IMR-90 (cell line): ENCODE data around the gene FOXF1. TPM values are rescaled to one million over a fixed set of nuclear protein-coding genes. Genes with fewer than 3 reads are reported as not detected.
A peak's percentile ranks its signal among the peaks of the same experiment; 100 is the strongest.

Source experiments
- ATAC-seq: fragments of 200-7000 bp; cut with Tn5 transposase; 2 replicates; pipeline ENCODE4 v1.9.1; 2020; ENCODE audit warnings: low read depth, mild to moderate bottlenecking, moderate library complexity
- BruUV-seq: library from RNA; stranded (reverse); fragments of 400-500 nt; replicated peaks from 2 replicates; lab custom pipeline; 2021; lab: Mats Ljungman, UMichigan
- CTCF ChIA-PET: fragments of 300-600 bp; formaldehyde crosslinking; extraction: SDS; loops from one replicate; lab custom pipeline; 2021; ENCODE audit warnings: antibody characterized with exemption; lab: Yijun Ruan, JAX
- POLR2A ChIA-PET: fragments of 300-600 bp; sonication (Branson Sonifier 250); formaldehyde crosslinking; loops from one replicate; lab custom pipeline; 2022; ENCODE audit warnings: antibody characterized with exemption; ENCODE audit not compliant: unreplicated experiment; lab: Charles Lee
- DNase-seq: peaks from one replicate; pipeline ENCODE4 v3.0.0; 2013
- H2AFZ ChIP-seq: replicated peaks from 2 replicates; pipeline ENCODE3; 2013; ENCODE audit warnings: low read length, mild to moderate bottlenecking; ENCODE audit not compliant: poor library complexity
- H2AK5ac ChIP-seq: 2 replicates; pipeline ENCODE4 v1.6.1; 2013; ENCODE audit warnings: low read depth, low read length, inconsistent platforms
- H2AK9ac ChIP-seq: replicated peaks from 2 replicates; pipeline ENCODE3; 2013; ENCODE audit warnings: mild to moderate bottlenecking, low read depth, low read length, moderate library complexity; ENCODE audit not compliant: poor library complexity
- H2BK120ac ChIP-seq: 2 replicates; pipeline ENCODE4 v1.6.1; 2013; ENCODE audit warnings: low read depth, low read length, inconsistent platforms
- H2BK15ac ChIP-seq: 3 replicates; pipeline ENCODE4 v1.6.1; 2013; ENCODE audit warnings: low read depth, low read length, inconsistent platforms
- H2BK20ac ChIP-seq: 2 replicates; pipeline ENCODE4 v1.6.1; 2013; ENCODE audit warnings: low read depth, mild to moderate bottlenecking, inconsistent platforms, low read length, moderate library complexity
- H2BK5ac ChIP-seq: 2 replicates; pipeline ENCODE4 v1.6.1; 2013; ENCODE audit warnings: mild to moderate bottlenecking, low read depth, low read length, inconsistent platforms; ENCODE audit not compliant: poor library complexity, severe bottlenecking
- H3K14ac ChIP-seq: replicated peaks from 2 replicates; pipeline ENCODE4 v1.6.1; 2013; ENCODE audit warnings: low read depth, low read length, inconsistent platforms
- H3K18ac ChIP-seq: 2 replicates; pipeline ENCODE4 v1.6.1; 2013; ENCODE audit warnings: low read depth, low read length, control low read depth
- H3K23ac ChIP-seq: 2 replicates; pipeline ENCODE4 v1.6.1; 2013; ENCODE audit warnings: low read depth, low read length, inconsistent platforms
- H3K27ac ChIP-seq: 2 replicates; pipeline ENCODE4 v1.5.1; 2013; ENCODE audit warnings: mild to moderate bottlenecking, control low read depth, low read length; ENCODE audit not compliant: insufficient read depth
- H3K27me3 ChIP-seq: 2 replicates; pipeline ENCODE4 v1.6.1; 2013; ENCODE audit warnings: low read length; ENCODE audit not compliant: control insufficient read depth, insufficient read depth
- H3K36me3 ChIP-seq: 2 replicates; pipeline ENCODE4 v1.6.1; 2013; ENCODE audit warnings: low read length, mixed read lengths; ENCODE audit not compliant: control insufficient read depth, insufficient read depth
- H3K4ac ChIP-seq: 2 replicates; pipeline ENCODE4 v1.6.1; 2013; ENCODE audit warnings: low read depth, low read length, inconsistent platforms
- H3K4me1 ChIP-seq: 2 replicates; pipeline ENCODE4 v1.6.1; 2013; ENCODE audit warnings: low read length, mixed read lengths; ENCODE audit not compliant: control insufficient read depth, insufficient read depth
- H3K4me2 ChIP-seq: 2 replicates; pipeline ENCODE4 v1.6.1; 2013; ENCODE audit warnings: low read depth, mild to moderate bottlenecking, control low read depth, low read length, moderate library complexity
- H3K4me3 ChIP-seq: 2 replicates; pipeline ENCODE4 v1.5.1; 2013; ENCODE audit warnings: low read depth, mild to moderate bottlenecking, control low read depth, low read length, moderate library complexity; ENCODE audit not compliant: insufficient read depth
- H3K56ac ChIP-seq: 2 replicates; pipeline ENCODE4 v1.6.1; 2013; ENCODE audit warnings: low read length, inconsistent platforms; ENCODE audit not compliant: insufficient read depth; ENCODE audit errors: extremely low read depth
- H3K79me1 ChIP-seq, 2 experiments: 2 replicates each; pipeline ENCODE4 v1.6.1; 2013; ENCODE audit warnings: low read length in 2 of 2, inconsistent platforms in 1 of 2, low read depth in 1 of 2
- H3K9ac ChIP-seq: 2 replicates; pipeline ENCODE4 v1.6.1; 2013; ENCODE audit warnings: low read depth, low read length, control low read depth
- H3K9me1 ChIP-seq: 2 replicates; pipeline ENCODE4 v1.6.1; 2013; ENCODE audit warnings: low read length, inconsistent platforms; ENCODE audit not compliant: insufficient read depth
- H3K9me3 ChIP-seq: 2 replicates; pipeline ENCODE4 v1.6.1; 2013; ENCODE audit warnings: low read length; ENCODE audit not compliant: control insufficient read depth, insufficient read depth
- H4K20me1 ChIP-seq: 2 replicates; pipeline ENCODE4 v1.6.1; 2013; ENCODE audit warnings: low read length, inconsistent platforms; ENCODE audit not compliant: insufficient read depth
- H4K5ac ChIP-seq: 2 replicates; pipeline ENCODE4 v1.6.1; 2013; ENCODE audit warnings: mild to moderate bottlenecking, low read depth, low read length, control low read depth
- H4K8ac ChIP-seq, 2 experiments: 2 replicates each; pipeline ENCODE4 v1.6.1; 2013; ENCODE audit warnings: low read depth in 2 of 2, low read length in 2 of 2, control low read depth in 1 of 2, inconsistent platforms in 1 of 2
- H4K91ac ChIP-seq: 2 replicates; pipeline ENCODE4 v1.6.1; 2013; ENCODE audit warnings: low read depth, low read length, inconsistent platforms; ENCODE audit not compliant: insufficient read depth
- BHLHE40 ChIP-seq: fragments of 150-350 bp; IDR thresholded peaks from 2 replicates; pipeline ENCODE4 v1.6.1; 2016; ENCODE audit warnings: mild to moderate bottlenecking, low read depth, low read length
- CTCF ChIP-seq: conservative IDR thresholded peaks from 2 replicates; pipeline ENCODE4 v1.5.1; 2012; ENCODE audit warnings: mild to moderate bottlenecking, low read depth, low read length, improper control_type of control experiment
- FOS ChIP-seq: fragments of 150-350 bp; IDR thresholded peaks from 2 replicates; pipeline ENCODE4 v1.6.1; 2016; ENCODE audit warnings: low read depth, low read length
- MAZ ChIP-seq: IDR thresholded peaks from 2 replicates; pipeline ENCODE4 v1.6.1; 2012; ENCODE audit warnings: low read depth, mild to moderate bottlenecking, low read length, improper control_type of control experiment, moderate library complexity, borderline replicate concordance
- MXI1 ChIP-seq: IDR thresholded peaks from 2 replicates; pipeline ENCODE4 v1.6.1; 2012; ENCODE audit warnings: low read depth, mild to moderate bottlenecking, low read length, moderate library complexity, borderline replicate concordance
- POLR2A ChIP-seq: IDR thresholded peaks from 2 replicates; pipeline ENCODE4 v1.6.1; 2012; ENCODE audit warnings: mild to moderate bottlenecking, low read depth, low read length
- SMC3 ChIP-seq: fragments of 150-350 bp; IDR thresholded peaks from 2 replicates; pipeline ENCODE4 v1.6.1; 2016; ENCODE audit warnings: low read depth, mild to moderate bottlenecking, antibody characterized with exemption, low read length, moderate library complexity
- WGBS, 2 experiments: methylation state at CpG; one replicate each; pipeline versions ENCODE4 v1.1.5 to v1.1.7; 2013; ENCODE audit warnings: missing lambda C conversion rate in 2 of 2; ENCODE audit not compliant: insufficient read length in 1 of 2; ENCODE audit errors: extremely low coverage in 2 of 2; 5-methylcytosine and 5-hydroxymethylcytosine counted together
- dilution Hi-C: fragments of 300-500 bp; cut with HindIII; formaldehyde crosslinking; loops from one replicate; pipeline ENCODE4 v1.14.3; 2018; ENCODE audit warnings: low sequenced_read_pairs; ENCODE audit not compliant: unreplicated experiment
- in situ Hi-C: fragments of 300-500 bp; cut with MboI; formaldehyde crosslinking; loops from 3 replicates; pipeline ENCODE4 v1.14.3; 2019; ENCODE audit warnings: low sequenced_read_pairs, inconsistent platforms, mixed read lengths
- intact Hi-C: fragments of 100-400 bp; cut with micrococcal nuclease; formaldehyde crosslinking; loops from 2 replicates; pipeline ENCODE4 v1.10.0; 2022
- polyA plus RNA-seq, 3 experiments: library from polyadenylated mRNA; depleted of rRNA; stranded (reverse); fragments of >200 nt; gene quantifications; 2 replicates each; pipeline ENCODE4 v1.2.3, GENCODE V29; 2012; ENCODE audit warnings: low replicate concordance in 1 of 3
- total RNA-seq: library from RNA; depleted of rRNA; stranded (reverse); fragments of >200 nt; gene quantifications from 2 replicates; pipeline ENCODE4 v1.2.3, GENCODE V29; 2012
- TF ChIP-seq, protein P1 (sequence below): fragments of 150-350 bp; IDR thresholded peaks from 2 replicates; pipeline ENCODE4 v1.6.1; 2017; ENCODE audit warnings: mild to moderate bottlenecking, antibody characterized with exemption, low read length, low read depth

FOXF1 gene
- total and polyA plus RNA-seq, 2 of the 4 experiments (the other 2 are of a cell fraction), result 2.7 to 33.0 TPM

- no TSS peak for BruUV-seq
- no peak overlapping the region for H2BK120ac ChIP-seq
- in situ Hi-C loops, result no loop called here
- dilution Hi-C loops, result no loop called here
- H2AK9ac ChIP-seq, result peak overlapping the region; percentile 43
- DNase-seq, result no peak
- 90% methylated on average over 17 of the region's 35 CpGs; no CpG with 5 or more reads in 1 of the 2 experiments for WGBS, 2 experiments
- H3K9me1 ChIP-seq, result peaks cover 5% of the 10 kb centered on the region
- no peak overlapping the region for H3K23ac ChIP-seq
- H4K8ac ChIP-seq, result no peak overlapping the region
- H3K27ac ChIP-seq, result no peak overlapping the region
- H3K56ac ChIP-seq, result no peak overlapping the region
- H3K14ac ChIP-seq, result no peak overlapping the region
- ChIA-PET CTCF (interaction anchor here (1.1 kb wide), 1 partner anchor 449 kb away, joined by 4 read pairs; no protein-coding TSS in a partner anchor), POLR2A (no interaction called here)
- no peak overlapping the region for H3K4me3 ChIP-seq
- intact Hi-C loops, result loop anchor here (5.0 kb wide), 1 partner anchor 504 kb away; no protein-coding TSS in a partner anchor
- no peak overlapping the region for H3K4me2 ChIP-seq
- no peak overlapping the region for H2BK5ac ChIP-seq
- H3K18ac ChIP-seq, result no peak overlapping the region
- no peak overlapping the region for H2BK20ac ChIP-seq
- H2BK15ac ChIP-seq, result no peak overlapping the region; the same call in 2 of the 3 replicates
- H3K27me3 ChIP-seq, result no peaks in the 10 kb centered on the region
- peaks cover 34% of the 10 kb centered on the region for H4K20me1 ChIP-seq
- peaks cover 17% of the 10 kb centered on the region for H3K36me3 ChIP-seq
- H2AFZ ChIP-seq, result peak overlapping the region; percentile 23
- H2AK5ac ChIP-seq, result peak overlapping the region; percentile 37; the same call in 1 of the 2 replicates
- no peak overlapping the region for H3K9ac ChIP-seq
- H4K91ac ChIP-seq, result no peak overlapping the region
- H3K79me1 ChIP-seq, result peaks cover 0 to 39% of the 10 kb centered on the region in 2 experiments; a peak in 2 of 4 replicates
- no peaks in the 10 kb centered on the region for H3K9me3 ChIP-seq
- peaks cover 14% of the 10 kb centered on the region for H3K4me1 ChIP-seq
- ATAC-seq, result no peak
- H4K5ac ChIP-seq, result no peak overlapping the region
- no peak overlapping the region for H3K4ac ChIP-seq
- no peak for TF ChIP-seq MAZ
- peak; percentile 50; the same call in 1 of the 2 replicates for TF ChIP-seq POLR2A
- no peak for TF ChIP-seq SMC3
- no peak for TF ChIP-seq MXI1
- no peak for TF ChIP-seq BHLHE40
- TF ChIP-seq CTCF, result no peak
- TF ChIP-seq, protein P1, sequence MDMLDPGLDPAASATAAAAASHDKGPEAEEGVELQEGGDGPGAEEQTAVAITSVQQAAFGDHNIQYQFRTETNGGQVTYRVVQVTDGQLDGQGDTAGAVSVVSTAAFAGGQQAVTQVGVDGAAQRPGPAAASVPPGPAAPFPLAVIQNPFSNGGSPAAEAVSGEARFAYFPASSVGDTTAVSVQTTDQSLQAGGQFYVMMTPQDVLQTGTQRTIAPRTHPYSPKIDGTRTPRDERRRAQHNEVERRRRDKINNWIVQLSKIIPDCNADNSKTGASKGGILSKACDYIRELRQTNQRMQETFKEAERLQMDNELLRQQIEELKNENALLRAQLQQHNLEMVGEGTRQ, result no peak
- TF ChIP-seq FOS, result no peak
These were observed 11.2 kb downstream of the FOXF1 start for GRCh38 chr16:86521236-86522197.
